Caco-2 (cell line): ENCODE results near the gene FOXF1. TPM values are rescaled to one million over a fixed set of nuclear protein-coding genes. Genes with fewer than 3 reads are reported as not detected.

Experiments used
- BruUV-seq: library from RNA; stranded (reverse); fragments of 400-500 nt; replicated peaks from 2 replicates; lab custom pipeline; 2021; lab: Mats Ljungman, UMichigan
- CTCF ChIA-PET: fragments of 300-600 bp; sonication (Branson Sonifier 250); formaldehyde crosslinking; loops from one replicate; lab custom pipeline; 2022; ENCODE audit warnings: antibody characterized with exemption; lab: Charles Lee
- POLR2A ChIA-PET: fragments of 300-600 bp; sonication (Branson Sonifier 250); formaldehyde crosslinking; loops from one replicate; lab custom pipeline; 2022; ENCODE audit warnings: antibody characterized with exemption; lab: Charles Lee
- DNase-seq, 2 experiments: peaks; one replicate each; pipeline versions ENCODE4 v3.0.0 to v3.0.0-alpha.2; 2020 to 2022
- H3K27me3 ChIP-seq: replicated peaks from 2 replicates; pipeline ENCODE4 v1.6.0; 2011; ENCODE audit warnings: low read length; ENCODE audit not compliant: control insufficient read depth, insufficient read depth
- H3K36me3 ChIP-seq: 2 replicates; pipeline ENCODE4 v1.5.1; 2011; ENCODE audit warnings: low read length; ENCODE audit not compliant: control insufficient read depth, insufficient read depth
- H3K4me1 ChIP-seq: fragments of 250-450 bp; sonication (Bioruptor Pico); 2 replicates; pipeline ENCODE4 v1.5.1; 2020; ENCODE audit warnings: mild to moderate bottlenecking
- H3K4me3 ChIP-seq: 2 replicates; pipeline ENCODE4 v1.5.1; 2011; ENCODE audit warnings: low read depth, mild to moderate bottlenecking, control low read depth, low read length
- H3K9me3 ChIP-seq: fragments of 250-450 bp; sonication (Bioruptor Pico); 2 replicates; pipeline ENCODE4 v1.5.1; 2020; ENCODE audit warnings: mild to moderate bottlenecking, moderate library complexity
- H3K27ac Mint-ChIP-seq: one replicate; pipeline ENCODE4 v1.8.0; 2022; ENCODE audit warnings: mixed read lengths; ENCODE audit not compliant: unreplicated experiment
- H3K27me3 Mint-ChIP-seq: one replicate; pipeline ENCODE4 v1.8.0; 2022; ENCODE audit warnings: mixed read lengths; ENCODE audit not compliant: insufficient read depth, unreplicated experiment
- H3K36me3 Mint-ChIP-seq: one replicate; pipeline ENCODE4 v1.8.0; 2022; ENCODE audit warnings: mild to moderate bottlenecking, mixed read lengths; ENCODE audit not compliant: insufficient read depth, unreplicated experiment
- H3K4me1 Mint-ChIP-seq: one replicate; pipeline ENCODE4 v1.8.0; 2022; ENCODE audit warnings: low read depth, mixed read lengths; ENCODE audit not compliant: unreplicated experiment
- H3K4me3 Mint-ChIP-seq: one replicate; pipeline ENCODE4 v1.8.0; 2022; ENCODE audit warnings: mild to moderate bottlenecking, moderate library complexity, mixed read lengths; ENCODE audit not compliant: unreplicated experiment
- H3K9me3 Mint-ChIP-seq: one replicate; pipeline ENCODE4 v1.8.0; 2022; ENCODE audit warnings: mixed read lengths; ENCODE audit not compliant: unreplicated experiment
- intact Hi-C: fragments of 100-400 bp; cut with micrococcal nuclease; formaldehyde crosslinking; loops from one replicate; pipeline ENCODE4 v1.10.0; 2022; ENCODE audit not compliant: unreplicated experiment
- total RNA-seq: library from RNA; stranded (reverse); gene quantifications from 2 replicates; pipeline ENCODE4 v1.2.3, GENCODE V29; 2022
- TF ChIP-seq, protein P1 (sequence below), 2 experiments: fragments of 200-600 bp in 1 of 2; IDR thresholded peaks; 1 replicate in 1 of 2; 2 replicates in 1 of 2; pipeline versions ENCODE4 v1.5.1 to v1.8.0; 2011 to 2022; ENCODE audit warnings: antibody characterized with exemption in 1 of 2, control low read depth in 1 of 2, inconsistent platforms in 1 of 2, low read depth in 1 of 2, low read length in 1 of 2, mild to moderate bottlenecking in 1 of 2, moderate library complexity in 1 of 2; ENCODE audit not compliant: insufficient read depth in 1 of 2, severe bottlenecking in 1 of 2, unreplicated experiment in 1 of 2

Gene FOXF1
- total RNA-seq, 1 experiment from 2014 or later: 0.09 TPM

GRCh38 chr16:86541560-86541959 is 31.2 kb downstream of the FOXF1 start:
- Mint-ChIP-seq H3K27ac (no peak overlapping the region), H3K27me3 (no peaks in the 10 kb centered on the region), H3K36me3 (peaks cover 23% of the 10 kb centered on the region), H3K4me1 (no peaks in the 10 kb centered on the region), H3K9me3 (no peaks in the 10 kb centered on the region), H3K4me3 (no peak overlapping the region)
- CTCF ChIA-PET: no interaction called here
- no peaks in the 10 kb centered on the region; the same call in 1 of the 2 replicates for H3K36me3 ChIP-seq
- TF ChIP-seq, protein P1, sequence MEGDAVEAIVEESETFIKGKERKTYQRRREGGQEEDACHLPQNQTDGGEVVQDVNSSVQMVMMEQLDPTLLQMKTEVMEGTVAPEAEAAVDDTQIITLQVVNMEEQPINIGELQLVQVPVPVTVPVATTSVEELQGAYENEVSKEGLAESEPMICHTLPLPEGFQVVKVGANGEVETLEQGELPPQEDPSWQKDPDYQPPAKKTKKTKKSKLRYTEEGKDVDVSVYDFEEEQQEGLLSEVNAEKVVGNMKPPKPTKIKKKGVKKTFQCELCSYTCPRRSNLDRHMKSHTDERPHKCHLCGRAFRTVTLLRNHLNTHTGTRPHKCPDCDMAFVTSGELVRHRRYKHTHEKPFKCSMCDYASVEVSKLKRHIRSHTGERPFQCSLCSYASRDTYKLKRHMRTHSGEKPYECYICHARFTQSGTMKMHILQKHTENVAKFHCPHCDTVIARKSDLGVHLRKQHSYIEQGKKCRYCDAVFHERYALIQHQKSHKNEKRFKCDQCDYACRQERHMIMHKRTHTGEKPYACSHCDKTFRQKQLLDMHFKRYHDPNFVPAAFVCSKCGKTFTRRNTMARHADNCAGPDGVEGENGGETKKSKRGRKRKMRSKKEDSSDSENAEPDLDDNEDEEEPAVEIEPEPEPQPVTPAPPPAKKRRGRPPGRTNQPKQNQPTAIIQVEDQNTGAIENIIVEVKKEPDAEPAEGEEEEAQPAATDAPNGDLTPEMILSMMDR (IDR thresholded peaks at IDR 0.05; ENCODE audit: insufficient read depth in 1 of 2, low read depth in 1 of 2, low read length in 1 of 2, severe bottlenecking in 1 of 2, unreplicated experiment in 1 of 2): no peak
- intact Hi-C loops: no loop called here
- no peak overlapping the region for H3K4me3 ChIP-seq
- no peaks in the 10 kb centered on the region for H3K4me1 ChIP-seq
- no TSS peak for BruUV-seq
- no peak for DNase-seq
- POLR2A ChIA-PET: no interaction called here
- no peaks in the 10 kb centered on the region for H3K9me3 ChIP-seq
- no peaks in the 10 kb centered on the region for H3K27me3 ChIP-seq

GRCh38 chr16:86542756-86543750 is 32.7 kb downstream of the FOXF1 start:
- no peak overlapping the region for H3K27ac Mint-ChIP-seq
- BruUV-seq: no TSS peak
- H3K4me3 Mint-ChIP-seq: no peak overlapping the region
- no peaks in the 10 kb centered on the region for H3K9me3 Mint-ChIP-seq
- no peaks in the 10 kb centered on the region for H3K4me1 Mint-ChIP-seq
- CTCF ChIA-PET: no interaction called here
- no peak for DNase-seq
- H3K27me3 Mint-ChIP-seq: no peaks in the 10 kb centered on the region
- POLR2A ChIA-PET: no interaction called here
- Histone ChIP-seq H3K4me1 (no peaks in the 10 kb centered on the region), H3K27me3 (no peaks in the 10 kb centered on the region), H3K4me3 (no peak overlapping the region), H3K9me3 (no peaks in the 10 kb centered on the region), H3K36me3 (peaks cover 1% of the 10 kb centered on the region; the same call in 1 of the 2 replicates)
- TF ChIP-seq, protein P1 (IDR thresholded peaks at IDR 0.05; ENCODE audit: insufficient read depth in 1 of 2, low read depth in 1 of 2, low read length in 1 of 2, severe bottlenecking in 1 of 2, unreplicated experiment in 1 of 2): no peak
- intact Hi-C loops: no loop called here
- peaks cover 23% of the 10 kb centered on the region for H3K36me3 Mint-ChIP-seq

DNA sequence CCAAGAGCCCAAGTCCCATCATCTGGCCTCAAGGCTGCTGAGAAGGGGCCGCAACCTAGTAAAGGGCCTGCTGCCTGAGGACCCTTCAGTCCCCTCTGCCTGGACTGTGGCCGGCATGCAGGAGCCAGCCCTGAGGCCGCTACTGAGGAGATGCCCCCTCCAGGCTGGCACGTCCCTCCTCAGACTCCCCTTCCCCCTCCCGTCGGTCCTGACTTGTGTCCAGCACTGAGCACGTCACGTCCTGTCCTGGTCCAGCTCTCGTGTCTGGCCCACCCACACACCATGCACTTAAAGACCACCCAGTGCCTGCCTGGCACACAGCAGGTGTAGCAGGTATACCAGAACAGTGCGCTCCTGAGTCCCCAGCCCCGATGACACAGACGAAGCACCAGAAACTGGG is 35.2 kb downstream of the FOXF1 start:
- ChIA-PET POLR2A (no interaction called here), CTCF (no interaction called here)
- Mint-ChIP-seq H3K36me3 (peaks cover 14% of the 10 kb centered on the region), H3K4me1 (no peaks in the 10 kb centered on the region), H3K9me3 (no peaks in the 10 kb centered on the region), H3K4me3 (no peak overlapping the region), H3K27ac (no peak overlapping the region), H3K27me3 (no peaks in the 10 kb centered on the region)
- H3K36me3 ChIP-seq: peaks cover 1% of the 10 kb centered on the region; the same call in 1 of the 2 replicates
- H3K27me3 ChIP-seq: no peaks in the 10 kb centered on the region
- DNase-seq: no peak
- TF ChIP-seq, protein P1 (IDR thresholded peaks at IDR 0.05; ENCODE audit: insufficient read depth in 1 of 2, low read depth in 1 of 2, low read length in 1 of 2, severe bottlenecking in 1 of 2, unreplicated experiment in 1 of 2): no peak
- no peaks in the 10 kb centered on the region for H3K9me3 ChIP-seq
- no peaks in the 10 kb centered on the region for H3K4me1 ChIP-seq
- no peak overlapping the region for H3K4me3 ChIP-seq
- intact Hi-C loops: no loop called here
- no TSS peak for BruUV-seq
